Measurements from ENCODE around the gene PAQR3.
A peak's percentile ranks its signal among the peaks of the same experiment; 100 is the strongest.

PAQR3 gene, protein sequence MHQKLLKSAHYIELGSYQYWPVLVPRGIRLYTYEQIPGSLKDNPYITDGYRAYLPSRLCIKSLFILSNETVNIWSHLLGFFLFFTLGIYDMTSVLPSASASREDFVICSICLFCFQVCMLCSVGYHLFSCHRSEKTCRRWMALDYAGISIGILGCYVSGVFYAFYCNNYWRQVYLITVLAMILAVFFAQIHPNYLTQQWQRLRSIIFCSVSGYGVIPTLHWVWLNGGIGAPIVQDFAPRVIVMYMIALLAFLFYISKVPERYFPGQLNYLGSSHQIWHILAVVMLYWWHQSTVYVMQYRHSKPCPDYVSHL
- total RNA-seq: 21.3 to 23.2 reads per million in 2 donors

GRCh38 chr4:78938868-78939666 is at the start of gene PAQR3:
TSS of gene PAQR3 (minus strand) at chr4:78939438. CDS start at chr4:78939224, 214 bp downstream.
- peak; percentile 82 for DNase-seq

DNA sequence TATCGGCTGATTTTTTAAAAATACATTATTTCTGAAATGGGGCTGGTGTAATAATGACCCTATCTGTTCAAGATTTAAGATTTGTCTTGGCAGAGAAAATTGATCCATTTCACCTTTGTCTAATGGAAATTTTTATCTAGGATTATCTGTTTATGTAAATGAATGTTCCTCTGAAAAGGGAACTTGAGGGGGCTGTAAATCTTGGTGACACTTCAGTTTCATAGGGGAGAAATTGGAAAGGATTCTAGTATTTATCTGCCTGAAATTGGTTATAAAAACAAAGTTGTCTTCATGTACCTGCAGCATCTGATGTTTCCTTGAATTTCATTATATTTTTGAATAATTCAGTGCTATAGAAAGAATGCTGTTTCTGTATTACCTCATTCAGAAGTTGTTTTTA is 48.4 kb upstream of the PAQR3 start:
- no peak for DNase-seq

- no peak for DNase-seq
These were observed 45.4 kb upstream of the PAQR3 start for GRCh38 chr4:78984593-78984992.

DNA sequence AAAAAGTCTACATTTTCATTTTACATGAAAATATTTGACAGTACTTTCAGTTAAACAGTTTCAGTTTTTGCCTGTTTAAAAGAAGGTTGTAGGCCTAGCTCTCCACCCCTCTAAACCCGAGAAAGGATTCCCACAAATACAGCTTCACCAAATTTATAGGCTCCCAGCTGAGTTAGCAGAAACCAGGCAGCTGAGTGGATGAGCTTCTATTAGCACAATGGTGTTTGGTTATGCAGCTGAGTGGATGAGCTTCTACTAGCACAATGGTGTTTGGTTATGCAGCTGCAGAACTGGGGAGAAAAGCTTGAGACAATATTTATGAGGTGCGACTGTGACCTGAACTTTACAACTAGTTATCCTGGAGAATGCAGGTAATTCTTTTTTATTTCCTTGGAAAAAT is 36.6 kb upstream of the PAQR3 start:
- DNase-seq: no peak

DNA sequence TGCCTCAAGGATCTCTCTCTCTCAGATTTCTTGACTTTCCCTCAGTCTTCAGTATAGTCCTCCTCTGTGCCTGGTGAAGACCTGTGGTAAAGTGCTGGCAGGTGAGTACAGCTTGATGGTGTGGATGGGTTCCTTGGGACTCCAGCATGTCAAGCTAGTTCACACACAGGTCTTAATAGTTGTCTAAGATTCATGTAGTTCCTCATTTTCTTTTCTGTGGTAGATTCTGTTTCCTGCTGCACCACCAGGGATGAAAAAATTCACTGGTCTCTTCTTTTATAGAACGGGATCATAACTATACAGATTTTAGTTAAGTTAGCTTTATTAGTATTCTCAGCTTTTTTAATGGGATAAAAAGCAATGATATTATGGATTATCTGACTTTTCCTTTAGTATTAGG is 32.5 kb upstream of the PAQR3 start:
- DNase-seq: no peak

- no peak for DNase-seq
These were observed 32.1 kb upstream of the PAQR3 start for GRCh38 chr4:78971326-78971725.

GRCh38 chr4:78962597-78963115 is 23.4 kb upstream of the PAQR3 start:
- DNase-seq: no peak

GRCh38 chr4:78960926-78961325 is 21.7 kb upstream of the PAQR3 start:
- no peak for DNase-seq

- DNase-seq: no peak
These were observed 17.7 kb upstream of the PAQR3 start for GRCh38 chr4:78956975-78957374.

- no peak for DNase-seq
These were observed 14.8 kb upstream of the PAQR3 start for GRCh38 chr4:78953769-78954666.

DNA sequence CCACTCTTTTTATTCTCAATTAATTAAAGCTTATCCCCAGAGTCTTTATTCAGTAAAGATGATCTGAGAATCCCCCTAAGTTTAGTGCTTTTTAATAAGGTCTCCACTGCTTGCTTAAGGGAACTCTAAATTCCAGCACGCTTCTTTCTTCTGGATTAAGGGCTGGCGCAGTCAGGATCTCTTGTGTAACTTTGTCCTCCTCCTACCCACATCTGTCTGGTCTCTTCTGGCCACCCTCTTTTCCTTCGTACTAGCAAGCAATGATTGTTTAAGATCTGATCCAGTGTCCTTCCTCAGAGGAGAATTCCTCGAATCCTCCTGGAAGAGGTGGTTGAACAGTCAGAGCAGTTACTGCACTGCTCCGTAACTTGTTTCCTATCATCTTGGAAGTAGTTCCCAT is 14.0 kb upstream of the PAQR3 start:
- no peak for DNase-seq

DNA sequence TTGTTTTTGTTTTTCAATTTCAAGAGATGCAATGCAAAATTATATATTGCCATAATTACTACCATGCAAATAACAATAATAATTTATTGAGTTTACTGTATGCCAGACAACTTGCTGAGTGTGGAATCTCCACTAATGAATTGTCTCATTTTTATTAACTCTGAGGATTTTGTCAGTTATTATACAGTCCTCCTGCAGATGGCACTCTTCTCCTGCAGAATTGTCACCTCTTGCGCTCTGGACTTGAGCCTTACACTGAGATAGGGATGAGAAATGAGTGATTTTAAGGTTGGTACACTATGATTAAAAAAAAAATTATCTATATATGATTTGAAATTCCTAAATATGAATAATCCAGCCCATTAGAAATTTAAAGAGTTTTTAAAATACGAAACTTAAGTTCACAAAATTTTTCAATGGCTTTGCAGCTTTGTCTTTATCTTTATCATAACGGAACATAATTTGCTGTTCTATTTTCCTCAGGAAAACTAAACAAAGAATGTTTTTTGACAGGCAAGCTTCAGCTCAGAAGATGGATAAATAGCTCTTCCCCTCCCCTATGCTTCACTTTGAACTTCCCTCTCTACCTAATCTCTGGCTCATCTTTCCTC is 12.7 kb upstream of the PAQR3 start:
- peak; percentile 5 for DNase-seq

DNA sequence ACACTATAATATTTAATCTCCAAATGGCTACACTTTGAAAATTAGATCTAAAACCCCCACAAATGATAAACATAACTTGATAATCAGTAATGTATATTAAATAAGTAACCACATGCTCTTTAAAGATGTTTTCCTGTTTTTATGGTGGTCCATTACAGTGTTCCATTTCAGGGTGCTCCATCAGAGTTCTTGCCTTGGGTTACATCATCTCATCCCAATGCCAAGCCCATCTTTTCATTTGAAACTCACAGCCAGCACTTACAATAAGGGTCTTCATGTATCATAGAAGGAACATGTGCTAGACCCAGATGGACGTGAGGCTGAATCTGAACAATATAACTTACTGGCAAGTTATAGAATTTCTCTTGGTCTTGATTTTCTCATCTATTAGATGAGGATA is 10.5 kb upstream of the PAQR3 start:
- DNase-seq: no peak

DNA sequence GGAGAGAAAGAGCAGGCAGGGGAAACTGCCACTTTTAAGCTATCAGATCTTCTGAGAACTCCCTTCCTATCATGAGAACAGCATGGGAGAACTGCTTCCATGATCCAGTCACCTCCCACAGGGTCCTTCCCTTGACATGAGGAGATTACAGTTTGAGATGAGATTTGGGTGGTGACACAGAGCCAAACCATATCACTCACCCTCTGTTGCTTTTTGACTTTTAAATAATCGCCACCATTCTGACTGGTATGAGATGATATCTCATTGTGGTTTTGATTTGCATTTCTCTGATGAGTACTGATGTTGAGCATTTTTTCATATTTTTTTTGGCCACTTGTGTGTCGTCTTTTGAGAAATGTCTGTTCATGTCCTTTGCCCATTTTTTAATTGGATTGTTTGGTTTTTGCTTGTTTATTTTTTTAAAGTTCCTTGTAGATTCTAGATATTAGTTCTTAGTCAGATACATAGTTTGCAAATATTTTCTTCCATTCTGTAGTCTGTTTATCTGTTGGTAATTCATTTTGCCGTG is 6.5 kb upstream of the PAQR3 start:
- DNase-seq: no peak

- DNase-seq: no peak
These were observed 5.1 kb upstream of the PAQR3 start for GRCh38 chr4:78944381-78944780.

DNA sequence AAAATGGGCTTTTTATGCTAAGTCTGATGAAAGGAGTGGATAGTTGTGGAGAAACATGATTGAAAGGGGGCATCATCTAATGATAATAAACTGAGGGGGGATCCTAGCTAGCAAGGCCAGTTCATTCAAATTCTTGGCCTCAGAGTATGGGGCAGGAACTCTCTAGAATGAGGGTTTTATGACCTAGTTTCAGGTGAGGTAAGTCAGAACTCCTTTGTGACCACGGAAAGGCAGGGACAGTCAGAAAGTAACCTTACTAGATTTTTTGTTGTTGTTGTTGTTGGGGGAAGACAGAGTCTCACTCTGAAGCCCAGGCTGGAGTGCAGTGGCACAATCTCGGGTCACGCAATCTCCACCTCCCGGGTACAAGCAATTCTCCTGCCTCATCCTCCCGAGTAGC is 1.5 kb upstream of the PAQR3 start:
- no peak for DNase-seq

GRCh38 chr4:78939667-78940008 is 400 bp upstream of the PAQR3 start:
- no peak for DNase-seq

DNA sequence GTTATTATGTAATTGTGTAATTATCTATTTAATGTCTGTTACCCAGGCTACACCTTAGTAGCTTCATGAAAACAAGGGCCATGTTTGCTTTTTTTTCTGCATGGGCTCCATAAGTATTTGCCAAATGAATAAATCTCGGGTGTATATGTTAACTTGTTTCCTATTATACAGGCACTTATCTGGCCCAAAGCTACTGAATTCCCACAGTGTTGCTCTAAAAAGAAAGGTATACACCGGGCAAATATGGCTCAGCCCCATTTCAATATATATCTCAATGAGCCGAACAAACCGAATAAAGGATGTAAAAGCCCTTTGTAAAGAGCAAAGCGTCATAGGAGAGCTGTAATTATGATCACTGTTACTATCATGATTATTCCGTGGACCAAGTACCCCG is 767 bp downstream of the PAQR3 start:
- DNase-seq: no peak

DNA sequence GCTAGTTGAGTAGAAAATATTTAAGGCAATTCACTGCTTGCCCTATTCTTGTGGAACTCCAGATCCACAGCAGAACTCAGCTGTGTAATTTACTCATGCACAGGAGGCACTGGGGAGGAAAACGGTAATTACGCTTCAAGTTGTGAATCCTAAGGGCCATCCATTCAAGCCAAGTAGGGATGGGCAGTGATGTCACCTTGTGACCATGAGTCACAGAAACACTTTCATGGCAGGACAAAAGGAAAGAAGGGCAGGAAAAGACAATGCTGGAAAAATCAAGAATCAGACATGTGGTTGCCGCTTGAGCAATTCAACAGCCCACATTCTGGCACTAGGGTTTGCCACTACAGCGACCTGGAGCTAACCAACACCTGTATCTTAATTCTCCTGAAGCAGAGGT is 1.4 kb downstream of the PAQR3 start:
- no peak for DNase-seq

DNA sequence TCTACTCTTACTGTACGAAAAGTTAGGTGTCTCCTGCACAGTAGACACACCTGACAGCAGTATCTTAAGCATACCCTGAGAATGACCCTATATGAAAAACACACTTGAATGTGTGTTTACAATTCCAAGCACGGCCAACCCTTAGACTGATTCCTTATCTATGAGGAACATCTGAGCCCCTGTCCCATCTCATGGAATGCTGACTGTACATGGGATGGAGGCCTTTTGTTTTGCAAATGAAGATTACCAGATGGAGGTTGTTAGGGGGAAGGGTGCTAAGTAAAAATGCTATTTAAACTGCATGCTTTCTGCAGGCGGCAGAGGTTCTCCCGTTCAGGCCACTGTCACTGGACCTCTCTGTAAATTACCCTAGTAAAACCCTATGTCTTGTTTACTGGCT is 2.2 kb downstream of the PAQR3 start:
- no peak for DNase-seq

- DNase-seq: no peak
These were observed 9.1 kb downstream of the PAQR3 start for GRCh38 chr4:78930016-78930629.

- no peak for DNase-seq
These were observed 10.4 kb downstream of the PAQR3 start for GRCh38 chr4:78928835-78929234.

Measured in T-helper 9 cell (primary cell).